RPMI8226 (cell line): ENCODE data around the gene GPC4.

Experiments used
- DNase-seq: peaks from one replicate; pipeline ENCODE4 v3.0.0-alpha.2; 2015

The GPC4 gene

GRCh38 chrX:133405498-133406185 lies 9.6 kb downstream of the GPC4 start:
- no peak for DNase-seq

GRCh38 chrX:133403984-133404383 lies 11.3 kb downstream of the GPC4 start:
- no peak for DNase-seq

GRCh38 chrX:133402830-133403625 lies 12.3 kb downstream of the GPC4 start:
- no peak for DNase-seq

GRCh38 chrX:133402042-133402453 lies 13.2 kb downstream of the GPC4 start:
- DNase-seq = no peak

DNA sequence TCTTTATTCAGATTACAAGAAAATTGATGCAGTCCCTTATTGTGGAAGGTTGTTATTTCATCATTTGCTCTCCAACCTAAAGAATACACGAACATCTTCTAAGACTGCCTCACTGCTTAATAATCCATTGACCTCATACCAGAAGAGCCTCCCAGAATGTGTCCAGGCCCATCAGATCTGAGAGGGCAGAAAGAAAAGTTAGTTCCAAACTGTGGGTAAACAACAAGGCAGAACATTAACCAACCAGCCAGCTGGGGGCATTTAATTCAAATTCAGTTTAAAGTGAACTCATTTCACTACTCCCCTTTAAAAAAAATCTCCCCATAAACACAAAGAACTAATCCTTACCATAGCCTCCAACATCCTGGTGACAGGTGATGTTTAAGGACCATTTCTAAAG lies 13.8 kb downstream of the GPC4 start:
- DNase-seq = no peak

DNA sequence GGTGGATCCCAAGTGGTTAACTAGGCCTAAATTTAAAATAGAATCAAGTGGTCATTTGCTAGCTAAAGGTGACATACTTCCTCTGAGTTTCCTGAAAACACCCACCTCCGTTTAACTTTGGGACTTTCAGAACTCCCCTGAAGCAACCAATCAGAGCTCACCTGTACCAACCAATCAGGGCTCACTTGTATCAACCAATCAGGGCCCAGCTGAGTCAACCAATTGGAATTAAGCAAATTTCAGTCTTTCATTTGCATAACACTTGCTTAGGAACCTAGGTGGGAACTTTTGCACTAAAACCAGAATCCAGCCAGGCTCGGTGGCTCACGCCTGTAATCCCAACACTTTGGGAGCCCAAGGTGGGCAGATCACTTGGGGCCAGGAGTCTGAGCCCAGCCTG lies 15.9 kb downstream of the GPC4 start:
- DNase-seq = no peak

- no peak for DNase-seq
Measured at GRCh38 chrX:133394765-133395164, 20.5 kb downstream of the GPC4 start.

GRCh38 chrX:133392671-133393070 lies 22.6 kb downstream of the GPC4 start:
- DNase-seq = no peak

DNA sequence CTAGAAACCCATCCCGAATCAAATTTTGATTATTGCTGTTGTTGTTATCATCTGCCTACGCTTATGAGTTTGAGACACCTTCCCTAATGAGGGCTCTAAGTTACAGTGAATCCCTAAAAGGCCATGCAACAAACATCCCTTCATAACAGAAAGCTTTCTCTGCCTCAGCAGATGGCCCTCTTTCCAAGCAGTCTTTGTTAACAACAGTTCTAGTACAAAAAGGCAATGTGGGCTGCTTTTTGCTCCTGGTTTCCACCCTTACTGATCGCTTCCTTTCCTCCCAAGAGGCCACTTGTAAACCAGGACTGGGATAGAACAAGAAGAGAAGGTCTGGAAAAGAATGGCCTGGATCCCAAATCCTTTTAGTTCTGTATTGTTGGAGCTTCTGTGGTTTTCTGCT lies 24.2 kb downstream of the GPC4 start:
- no peak for DNase-seq

- no peak for DNase-seq
Measured at GRCh38 chrX:133390676-133391075, 24.6 kb downstream of the GPC4 start.

DNA sequence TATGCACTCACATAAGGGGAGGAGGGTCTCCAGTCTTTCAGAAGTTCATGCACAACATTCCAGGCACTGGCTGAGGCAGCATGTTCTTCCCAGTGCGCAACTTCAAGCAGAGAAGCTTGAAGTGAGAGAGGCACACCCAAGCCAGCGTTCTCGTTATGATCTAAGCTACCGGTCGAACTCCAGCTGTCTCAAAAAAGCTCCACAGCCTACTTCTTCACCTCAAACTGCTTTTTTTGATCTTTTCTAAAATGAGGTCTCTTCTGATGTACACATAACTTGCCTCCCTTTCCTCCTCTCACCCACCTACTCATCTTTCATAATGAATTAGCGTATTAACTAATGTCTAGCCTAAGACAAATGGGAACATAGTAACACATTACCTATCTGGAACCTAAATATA lies 25.3 kb downstream of the GPC4 start:
- no peak for DNase-seq

DNA sequence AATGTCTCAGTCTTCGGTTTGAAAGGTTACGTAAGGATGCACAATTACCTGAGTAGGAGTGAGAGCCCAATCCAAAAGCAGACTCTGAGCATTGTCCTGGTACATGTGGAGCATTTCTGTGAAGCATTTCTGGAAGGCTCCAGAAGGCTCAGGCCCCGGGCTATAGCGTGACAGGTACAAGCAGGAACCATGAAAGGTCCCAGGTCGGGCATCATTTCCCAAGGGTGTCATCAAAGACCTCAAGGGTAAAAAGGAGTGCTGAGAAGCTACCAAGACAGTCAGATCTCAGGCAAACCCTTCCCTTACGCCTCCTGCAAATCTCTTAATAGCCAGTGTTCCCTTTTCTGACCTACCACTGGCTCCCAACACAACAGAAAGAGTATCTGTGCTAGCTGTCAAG lies 30.8 kb downstream of the GPC4 start:
- DNase-seq = no peak

DNA sequence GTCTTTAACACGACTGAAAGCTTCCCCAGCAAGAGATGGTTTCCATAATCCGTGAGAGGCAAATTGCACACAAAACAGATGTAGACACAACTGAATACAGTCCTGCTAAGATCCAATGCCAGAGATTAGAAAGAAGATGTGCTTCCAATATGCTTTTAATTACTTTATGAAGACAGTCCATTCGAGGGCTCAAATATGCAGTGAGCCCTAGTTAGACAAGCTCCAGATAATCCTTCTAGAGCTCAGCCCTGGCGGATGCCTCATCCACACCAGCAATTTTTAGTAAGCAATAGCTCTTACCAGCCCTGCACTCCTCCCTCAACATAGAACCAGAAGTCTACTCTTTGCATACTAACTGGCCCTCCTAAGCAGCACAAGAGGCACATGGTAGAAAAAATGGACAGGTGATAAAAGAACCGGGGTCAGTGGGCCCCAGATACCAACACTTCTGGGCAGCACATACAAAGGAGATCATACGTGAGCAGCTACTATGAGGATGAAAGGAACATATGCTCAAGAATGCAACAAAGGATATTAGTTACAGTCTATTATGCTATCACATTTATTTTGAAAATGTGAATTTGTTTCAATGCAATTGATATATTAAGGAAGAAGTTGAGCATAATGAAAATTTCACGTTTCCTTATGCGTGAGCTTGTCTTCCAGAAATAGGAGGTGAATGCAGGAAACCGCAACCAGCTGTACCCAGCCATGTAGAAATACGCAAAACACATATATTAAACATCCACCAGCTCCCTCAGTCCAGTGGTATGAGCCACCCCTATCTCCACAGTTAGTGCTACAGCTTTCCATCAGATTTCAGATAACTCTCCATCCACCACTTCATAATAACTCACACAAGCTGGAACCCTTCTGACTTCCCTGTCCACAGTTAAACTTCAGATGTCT lies 34.3 kb downstream of the GPC4 start:
- no peak for DNase-seq

- DNase-seq = no peak
Measured at GRCh38 chrX:133376422-133376821, 38.9 kb downstream of the GPC4 start.

DNA sequence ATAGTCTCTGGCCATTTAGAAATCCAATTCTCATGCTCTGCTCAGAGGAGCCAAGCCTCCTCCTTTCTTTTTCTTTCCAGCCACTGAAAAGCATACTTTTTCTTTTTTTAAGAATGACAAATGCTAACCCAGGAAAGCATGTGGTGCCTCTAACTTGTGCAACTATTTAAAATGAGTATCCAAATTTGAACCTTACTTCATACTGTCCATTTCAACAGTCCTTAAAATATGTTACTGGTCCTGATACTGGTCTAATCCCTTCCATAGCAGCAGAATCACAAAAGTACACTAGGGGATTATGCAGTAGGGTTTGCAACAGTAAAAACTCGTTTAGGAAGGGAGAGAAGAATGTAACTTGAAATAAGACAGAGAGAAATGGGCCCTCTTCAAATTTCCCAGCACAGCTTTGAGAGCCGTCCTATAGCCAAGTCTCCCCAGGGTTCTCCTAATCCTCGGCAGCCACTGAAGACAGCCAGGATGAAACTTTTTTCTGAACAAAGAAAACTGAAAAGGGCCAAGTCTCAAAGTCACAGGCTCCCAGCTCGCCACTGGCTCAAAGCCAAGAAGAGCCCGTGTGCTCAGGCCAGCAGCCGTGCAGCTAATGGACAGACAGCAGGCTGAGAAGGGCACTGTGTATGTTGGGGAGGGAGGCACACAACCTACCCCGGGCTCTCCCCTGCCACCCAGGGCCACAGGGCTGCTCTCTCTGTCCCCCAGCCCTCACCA lies 39.5 kb downstream of the GPC4 start:
- no peak for DNase-seq

- no peak for DNase-seq
Measured at GRCh38 chrX:133374874-133375387, 40.4 kb downstream of the GPC4 start.

DNA sequence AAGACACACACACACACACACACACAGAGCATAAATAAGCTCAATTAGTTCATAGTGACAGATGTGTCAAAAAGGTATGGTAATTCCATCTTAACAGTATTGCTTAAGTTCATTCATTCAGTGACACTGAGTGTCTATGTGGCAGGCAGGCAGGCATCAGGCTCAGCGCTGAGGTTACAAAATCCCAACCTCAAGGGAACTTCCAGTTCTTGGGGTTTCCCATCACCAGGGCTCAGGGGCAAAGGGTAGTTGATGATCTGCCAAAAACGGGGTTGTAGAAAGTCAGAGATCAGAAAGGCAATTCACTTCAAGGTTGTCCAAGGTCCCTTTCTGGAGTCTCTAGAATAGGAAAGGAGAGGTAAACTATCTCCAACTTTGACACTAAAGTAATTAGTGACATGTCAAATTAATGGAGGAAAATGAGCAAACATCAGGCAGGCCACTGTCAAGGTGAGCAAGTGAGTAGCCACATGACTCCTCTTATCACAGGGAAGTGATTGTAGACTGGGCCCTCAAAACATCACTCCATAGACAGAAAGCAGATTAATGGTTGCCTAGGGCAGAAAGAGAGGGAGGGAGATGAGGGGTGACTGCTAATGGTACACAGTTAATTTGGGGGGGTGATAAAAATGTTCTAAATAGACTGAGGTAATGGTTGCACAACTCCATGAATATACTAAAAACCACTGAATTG lies 41.8 kb downstream of the GPC4 start:
- DNase-seq = no peak

DNA sequence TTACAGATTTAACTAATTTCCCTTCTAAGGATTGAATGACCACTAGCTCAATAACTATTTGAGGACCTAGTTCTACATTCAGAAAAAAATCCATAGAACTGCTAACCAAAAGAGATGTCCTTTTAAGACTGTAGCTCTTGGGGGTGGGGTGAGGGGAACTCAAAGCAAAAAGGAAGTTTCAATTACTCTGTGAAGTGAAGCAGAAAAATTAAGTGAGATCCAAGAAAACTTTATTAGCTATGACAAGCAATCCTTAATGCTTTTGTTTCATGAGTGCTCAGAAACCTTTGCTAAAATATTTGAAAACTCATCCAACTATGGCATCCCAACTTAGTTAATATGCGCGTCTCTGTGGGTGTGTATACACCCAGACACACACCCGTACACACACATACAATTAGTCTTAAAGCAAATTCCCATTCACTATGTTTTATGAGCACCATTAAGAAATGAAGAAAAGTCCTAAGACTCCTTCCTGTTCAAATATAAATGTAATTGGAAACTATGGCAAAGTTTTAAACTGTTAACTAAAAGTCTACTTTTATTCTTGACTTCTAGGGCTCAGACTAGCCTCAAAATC lies 44.5 kb downstream of the GPC4 start:
- no peak for DNase-seq

DNA sequence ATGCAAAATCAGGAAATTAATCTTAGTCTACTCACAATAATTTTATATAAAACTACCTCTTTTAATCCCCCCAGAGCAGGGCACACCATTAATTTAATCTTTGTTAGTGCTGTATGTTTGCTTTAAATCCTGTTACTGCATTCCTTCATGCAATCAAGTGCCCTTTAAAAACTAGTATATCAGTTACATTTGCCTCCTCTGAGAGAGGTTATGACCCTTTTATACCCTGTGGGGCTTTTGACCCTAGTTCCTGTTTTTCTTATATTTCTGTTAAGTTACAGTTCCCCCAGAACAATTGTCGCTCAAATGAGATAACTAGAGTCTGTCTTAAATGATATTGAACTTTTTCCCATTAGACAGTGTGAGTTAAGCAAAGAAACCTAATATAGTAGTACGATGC lies 46.2 kb downstream of the GPC4 start:
- DNase-seq = no peak

DNA sequence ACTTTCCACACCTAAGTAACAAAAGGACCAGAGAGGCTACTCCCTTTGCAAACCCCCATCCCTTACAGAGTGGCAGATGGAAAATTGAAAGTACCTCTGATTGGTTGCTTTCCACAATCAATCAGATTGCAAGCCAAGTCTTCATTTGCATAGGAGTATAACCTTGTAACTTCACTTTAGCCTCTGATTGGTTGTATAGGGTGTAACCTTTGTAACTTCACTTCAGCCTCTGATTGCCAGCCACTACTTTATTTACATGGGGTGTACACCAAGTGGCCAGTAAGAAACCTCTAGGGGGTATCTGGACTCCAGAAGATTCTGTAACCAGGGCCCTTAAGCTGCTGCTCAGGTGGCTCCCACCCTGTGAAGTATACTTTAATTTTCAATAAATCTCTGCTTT lies 48.6 kb downstream of the GPC4 start:
- no peak for DNase-seq

DNA sequence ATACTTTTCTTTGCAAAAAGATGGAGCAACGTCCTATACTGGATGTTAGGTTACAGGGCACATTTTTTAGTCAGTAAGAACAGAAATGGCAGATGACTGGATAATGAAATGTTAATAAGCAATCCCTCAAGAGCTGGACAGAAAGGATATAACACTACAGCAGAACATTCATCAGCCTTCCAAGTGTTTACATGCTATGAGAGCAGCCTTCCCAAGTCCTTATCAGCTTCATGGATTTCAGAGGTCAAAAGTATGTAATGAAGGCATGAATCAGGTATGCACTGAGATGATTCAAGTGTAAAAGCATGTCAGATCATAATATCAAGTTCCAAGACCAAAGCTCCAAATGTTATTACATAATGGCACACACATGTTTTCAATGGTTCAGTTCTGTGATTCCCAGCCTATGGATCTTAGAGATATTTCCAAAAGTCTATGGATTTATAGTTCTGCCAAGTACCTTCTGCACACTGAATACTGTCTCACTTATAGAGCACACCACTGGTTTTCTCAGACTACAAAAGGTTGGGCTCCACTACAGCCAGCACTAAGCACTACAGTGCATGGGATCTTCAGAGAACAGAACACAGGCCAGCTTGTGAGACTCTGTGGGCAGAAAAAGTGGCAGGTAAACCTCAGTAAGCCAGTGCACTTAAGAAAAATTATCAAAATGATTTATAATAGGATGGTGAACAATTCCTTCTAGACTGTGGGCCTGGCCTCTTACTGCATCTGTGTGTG lies 49.2 kb downstream of the GPC4 start:
- DNase-seq = no peak
